ENCODE results near the gene KCMF1.
A peak's percentile ranks its signal among the peaks of the same experiment; 100 is the strongest.

Gene KCMF1

DNA sequence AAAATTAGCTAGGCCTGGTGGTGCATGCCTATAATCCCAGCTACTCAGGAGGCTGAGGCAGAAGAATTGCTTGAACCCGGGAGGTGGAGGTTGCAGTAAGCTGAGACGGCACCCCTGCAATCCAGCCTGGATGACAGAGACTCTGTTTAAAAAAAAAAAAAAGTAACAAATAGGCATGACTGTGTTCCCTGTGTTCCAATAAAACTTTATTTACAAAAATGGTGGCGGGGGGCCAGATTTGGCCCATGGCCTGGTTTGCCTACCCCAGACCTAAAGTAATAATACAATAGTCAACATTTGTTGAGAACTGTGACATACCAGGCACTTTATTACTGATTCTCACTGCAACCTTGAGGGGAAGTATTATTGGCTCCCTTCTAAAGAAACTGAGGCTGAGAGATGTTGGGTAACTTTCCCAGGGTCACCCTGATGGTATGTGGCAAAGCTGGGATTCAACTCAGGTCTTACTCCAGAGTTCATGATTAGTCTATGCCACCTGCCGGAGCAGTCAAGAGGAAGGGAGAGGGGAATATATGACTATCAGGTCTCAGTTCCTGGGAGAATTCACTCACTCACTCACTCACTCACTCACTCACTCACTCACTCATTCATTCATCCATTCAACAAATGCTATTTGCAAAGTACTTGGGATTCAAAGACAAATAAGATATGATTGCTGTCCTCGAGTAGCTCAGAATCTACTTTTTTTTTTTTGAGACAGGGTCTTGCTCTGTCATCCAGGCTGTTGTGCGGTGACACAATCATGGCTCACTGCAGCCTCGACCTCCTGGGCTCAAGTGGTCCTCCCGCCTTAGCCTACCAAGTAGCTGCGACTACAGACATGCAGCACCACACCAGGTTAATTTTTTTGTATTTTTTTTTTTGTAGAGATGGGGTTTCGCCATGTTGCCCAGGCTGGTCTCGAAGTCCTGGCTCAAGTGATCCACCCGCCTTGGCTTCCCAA lies 14.3 kb upstream of the KCMF1 start:
- no peak for DNase-seq (ENCODE audit: low spot score)

DNA sequence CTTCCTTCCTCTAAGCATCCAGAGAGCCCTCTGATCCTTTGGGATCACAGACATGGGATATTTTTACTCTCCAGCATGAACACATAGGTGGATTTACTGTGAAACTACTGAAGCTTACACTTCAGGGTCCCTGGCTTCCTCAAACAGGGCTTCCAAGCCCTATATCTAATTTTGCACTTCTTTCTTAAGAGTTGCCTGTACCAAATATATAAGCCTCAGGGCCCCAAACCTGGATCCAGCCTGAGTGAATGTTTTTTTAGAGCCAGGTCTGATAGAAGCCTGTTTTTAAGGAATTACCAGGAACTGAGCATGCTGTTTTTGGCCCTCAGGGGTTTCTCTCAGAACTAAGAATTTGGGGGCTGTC lies 13.2 kb upstream of the KCMF1 start:
- no peak for DNase-seq (ENCODE audit: low spot score)

GRCh38 chr2:84958135-84959059 lies 12.6 kb upstream of the KCMF1 start:
- DNase-seq (ENCODE audit: low spot score): no peak

DNA sequence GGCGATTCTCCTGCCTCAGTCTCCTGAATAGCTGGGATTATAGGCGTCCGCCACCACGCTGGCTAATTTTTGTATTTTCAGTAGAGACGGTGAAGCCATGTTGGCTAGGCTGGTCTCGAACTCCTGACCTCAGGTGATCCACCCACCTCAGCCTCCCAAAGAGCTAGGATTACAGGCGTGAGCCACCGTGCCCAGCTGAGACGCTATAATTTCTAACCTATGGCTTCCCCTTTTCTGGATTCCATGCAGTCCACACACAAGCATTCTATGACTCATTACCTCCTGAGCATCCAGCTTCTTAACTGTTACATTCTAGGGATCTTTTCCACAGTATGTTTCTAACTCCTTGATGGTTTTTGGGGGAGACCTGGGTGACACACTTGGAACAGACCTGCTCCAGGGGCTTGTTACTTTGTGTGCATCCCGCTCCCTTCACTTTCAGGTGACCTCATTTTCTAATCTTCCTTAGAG lies 11.8 kb upstream of the KCMF1 start:
- no peak for DNase-seq (ENCODE audit: low spot score)

- no peak for DNase-seq (ENCODE audit: low spot score)
Measured at GRCh38 chr2:84959566-84960506, 11.1 kb upstream of the KCMF1 start.

- DNase-seq (ENCODE audit: low spot score): no peak
Measured at GRCh38 chr2:84962917-84963316, 8.0 kb upstream of the KCMF1 start.

DNA sequence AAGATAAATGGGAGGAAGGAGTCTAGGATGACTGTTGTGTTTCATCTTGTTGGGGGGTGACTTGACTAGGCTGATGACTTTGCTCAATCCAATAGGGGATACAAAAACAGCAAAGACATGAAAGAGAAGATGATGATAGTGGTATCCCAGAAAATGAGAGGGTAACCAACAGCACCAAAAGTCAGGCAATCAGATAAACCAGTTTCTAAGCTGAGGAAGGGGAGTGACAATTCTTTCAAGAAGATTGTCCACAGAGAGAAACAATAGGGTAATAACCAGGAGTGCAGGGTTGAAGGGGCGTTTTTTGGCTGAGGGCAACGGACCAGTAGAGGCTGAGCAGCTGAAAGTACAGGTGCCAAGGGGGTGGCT lies 7.7 kb upstream of the KCMF1 start:
- DNase-seq (ENCODE audit: low spot score): no peak

DNA sequence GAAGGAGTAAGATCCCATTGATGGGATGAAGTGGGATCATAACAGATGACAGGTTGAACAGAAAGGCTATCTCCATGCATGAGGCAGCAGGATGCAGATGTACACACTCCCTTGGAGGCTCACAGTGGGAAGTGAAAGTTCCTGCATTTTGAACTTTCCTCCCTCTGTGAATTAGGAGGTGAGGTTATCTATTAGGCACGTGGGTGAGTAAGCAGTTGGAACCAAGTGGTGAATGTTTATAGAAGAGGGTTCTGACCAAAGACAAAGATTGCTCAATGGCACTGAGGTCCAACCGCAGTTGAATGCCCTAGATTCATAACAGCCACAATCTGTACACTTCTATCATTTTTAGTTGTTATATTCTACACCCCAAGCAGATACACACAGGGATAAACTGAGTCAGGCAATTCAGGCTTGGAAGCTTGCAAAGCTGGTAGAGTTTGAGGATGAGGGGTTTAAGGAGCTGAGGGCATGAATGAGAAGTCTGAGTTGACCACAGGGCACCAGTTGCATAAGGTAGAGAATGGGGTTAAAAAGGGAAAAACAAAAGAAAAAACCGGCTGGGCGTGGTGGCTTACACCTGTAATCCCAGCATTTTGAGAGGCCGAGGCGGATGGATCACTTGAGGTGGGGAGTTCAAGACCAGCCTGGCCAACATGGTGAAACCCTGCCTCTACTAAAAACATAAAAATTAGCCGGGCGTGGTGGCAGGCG lies 7.1 kb upstream of the KCMF1 start:
- DNase-seq (ENCODE audit: low spot score): no peak

GRCh38 chr2:84964406-84965191 lies 6.4 kb upstream of the KCMF1 start:
- DNase-seq (ENCODE audit: low spot score): no peak

- no peak for DNase-seq (ENCODE audit: low spot score)
Measured at GRCh38 chr2:84965192-84965516, 5.8 kb upstream of the KCMF1 start.

DNA sequence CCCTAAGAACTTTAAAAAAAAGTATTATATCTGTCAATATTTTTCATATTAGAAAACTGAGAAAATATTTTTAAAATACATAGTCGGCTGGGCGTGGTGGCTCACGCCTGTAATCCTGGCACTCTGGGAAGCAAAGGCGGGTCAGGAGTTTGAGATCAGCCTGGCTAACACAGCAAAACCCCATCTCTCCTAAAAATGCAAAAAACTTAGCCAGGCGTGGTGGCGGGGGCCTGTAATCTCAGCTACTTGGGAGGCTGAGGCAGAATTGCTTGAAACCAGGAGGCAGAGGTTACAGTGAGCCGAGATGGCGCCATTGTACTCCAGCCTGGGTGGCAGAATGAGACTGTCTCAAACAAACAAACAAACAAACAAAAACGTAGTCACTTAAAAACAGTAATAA lies 5.1 kb upstream of the KCMF1 start:
- no peak for DNase-seq (ENCODE audit: low spot score)

GRCh38 chr2:84966731-84967130 lies 4.2 kb upstream of the KCMF1 start:
- no peak for DNase-seq (ENCODE audit: low spot score)

DNA sequence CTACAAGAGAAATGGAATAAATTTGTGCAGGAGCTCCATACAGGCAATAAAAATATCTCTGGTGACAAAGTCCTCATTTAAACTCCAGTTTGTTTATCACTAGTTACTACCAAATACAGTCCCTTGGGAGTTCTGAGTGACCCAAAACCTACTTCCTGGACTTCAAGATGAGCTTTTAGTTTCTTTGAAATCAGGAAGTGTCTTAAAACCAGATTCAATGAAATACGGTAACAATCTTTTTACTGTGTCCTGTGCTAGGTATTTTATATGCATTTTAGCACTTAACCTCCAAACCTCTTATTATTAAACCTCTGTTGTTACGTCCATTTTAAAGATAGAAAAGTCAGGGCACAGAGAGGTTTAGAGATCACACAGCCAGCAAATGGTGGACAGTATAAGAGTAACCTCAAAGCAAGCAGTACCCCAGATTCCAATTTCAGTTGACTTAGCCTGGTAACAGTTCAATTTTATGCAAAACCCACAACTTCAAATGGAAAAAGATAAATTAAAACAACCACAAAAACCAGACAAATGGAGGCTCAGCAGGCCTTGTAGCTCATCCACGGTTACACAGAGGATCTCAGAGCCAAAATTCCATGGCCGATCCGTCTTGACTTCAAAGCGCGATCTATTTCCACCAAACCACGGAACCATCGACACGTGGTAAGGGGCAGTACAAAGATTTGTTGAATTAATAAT lies 1.3 kb upstream of the KCMF1 start:
- no peak for DNase-seq (ENCODE audit: low spot score)

- peak; percentile 84 for DNase-seq (ENCODE audit: low spot score)
Measured at GRCh38 chr2:84970210-84970867, 622 bp upstream of the KCMF1 start.

- DNase-seq (ENCODE audit: low spot score): peak; percentile 80
Measured at GRCh38 chr2:84971510-84972206, 697 bp downstream of the KCMF1 start.

GRCh38 chr2:84972207-84972783 lies 1.3 kb downstream of the KCMF1 start:
- DNase-seq (ENCODE audit: low spot score): no peak

- DNase-seq (ENCODE audit: low spot score): no peak
Measured at GRCh38 chr2:84972932-84973331, 2.0 kb downstream of the KCMF1 start.

Data from left forelimb (tissue), 1 donor.